ENCODE results near the gene PPP1R27.

Gene PPP1R27

GRCh38 chr17:81834831-81835267 lies at the start of gene PPP1R27:
Gene PPP1R27, minus strand, starts transcription at chr17:81835050. Its CDS starts 97 bp downstream, at chr17:81834953.
- no peak for DNase-seq (ENCODE audit: low read depth)

GRCh38 chr17:81884520-81884919 lies 49.7 kb upstream of the PPP1R27 start:
- DNase-seq (ENCODE audit: low read depth) = no peak

DNA sequence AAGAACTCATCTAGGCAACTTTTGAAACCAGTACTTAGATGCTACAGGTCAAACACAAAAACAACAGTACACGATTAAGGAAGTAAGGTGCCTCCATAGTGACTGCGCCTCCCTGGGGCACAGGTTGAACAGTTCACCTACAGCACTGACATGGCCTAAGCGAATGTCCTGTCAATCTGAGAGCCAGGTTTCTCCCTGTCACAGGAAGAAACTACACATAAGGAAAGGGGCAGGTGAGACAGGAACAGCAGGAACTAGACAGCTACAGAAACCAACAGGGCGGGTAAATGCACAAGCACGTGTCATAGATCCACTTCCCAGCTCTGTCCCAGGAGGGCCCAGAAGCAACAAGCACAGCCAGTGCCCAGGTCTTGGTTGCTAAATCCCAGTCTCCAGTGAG lies 44.3 kb upstream of the PPP1R27 start:
- no peak for DNase-seq (ENCODE audit: low read depth)

GRCh38 chr17:81878294-81878693 lies 43.4 kb upstream of the PPP1R27 start:
- DNase-seq (ENCODE audit: low read depth) = no peak

DNA sequence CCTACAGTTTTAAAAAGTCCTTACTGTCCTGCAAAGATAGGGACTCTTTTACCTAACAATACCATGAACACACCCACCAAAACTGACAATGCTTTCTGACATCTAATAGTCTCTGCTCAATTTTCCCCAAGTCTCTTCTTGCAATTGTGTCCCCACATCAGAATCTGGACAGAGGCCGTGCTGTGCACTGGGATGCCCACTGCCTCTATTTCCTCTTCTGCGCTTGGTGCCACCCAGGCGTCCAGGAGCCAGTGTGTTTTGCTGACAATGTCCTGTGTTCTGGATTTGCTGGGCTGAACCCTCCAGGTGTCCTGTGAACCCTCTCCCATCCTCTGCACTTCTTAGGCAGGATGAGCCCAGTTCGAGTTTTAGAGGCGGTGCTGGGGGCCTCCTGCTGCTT lies 42.7 kb upstream of the PPP1R27 start:
- no peak for DNase-seq (ENCODE audit: low read depth)

- DNase-seq (ENCODE audit: low read depth) = peak; percentile 95
These were observed 36.8 kb upstream of the PPP1R27 start for GRCh38 chr17:81871387-81872230.

GRCh38 chr17:81870981-81871386 lies 36.1 kb upstream of the PPP1R27 start, which contains the start of gene ARHGDIA:
Gene ARHGDIA, minus strand, starts transcription at chr17:81871337. Its CDS starts 1,407 bp downstream, at chr17:81869930.
- no peak for DNase-seq (ENCODE audit: low read depth)

DNA sequence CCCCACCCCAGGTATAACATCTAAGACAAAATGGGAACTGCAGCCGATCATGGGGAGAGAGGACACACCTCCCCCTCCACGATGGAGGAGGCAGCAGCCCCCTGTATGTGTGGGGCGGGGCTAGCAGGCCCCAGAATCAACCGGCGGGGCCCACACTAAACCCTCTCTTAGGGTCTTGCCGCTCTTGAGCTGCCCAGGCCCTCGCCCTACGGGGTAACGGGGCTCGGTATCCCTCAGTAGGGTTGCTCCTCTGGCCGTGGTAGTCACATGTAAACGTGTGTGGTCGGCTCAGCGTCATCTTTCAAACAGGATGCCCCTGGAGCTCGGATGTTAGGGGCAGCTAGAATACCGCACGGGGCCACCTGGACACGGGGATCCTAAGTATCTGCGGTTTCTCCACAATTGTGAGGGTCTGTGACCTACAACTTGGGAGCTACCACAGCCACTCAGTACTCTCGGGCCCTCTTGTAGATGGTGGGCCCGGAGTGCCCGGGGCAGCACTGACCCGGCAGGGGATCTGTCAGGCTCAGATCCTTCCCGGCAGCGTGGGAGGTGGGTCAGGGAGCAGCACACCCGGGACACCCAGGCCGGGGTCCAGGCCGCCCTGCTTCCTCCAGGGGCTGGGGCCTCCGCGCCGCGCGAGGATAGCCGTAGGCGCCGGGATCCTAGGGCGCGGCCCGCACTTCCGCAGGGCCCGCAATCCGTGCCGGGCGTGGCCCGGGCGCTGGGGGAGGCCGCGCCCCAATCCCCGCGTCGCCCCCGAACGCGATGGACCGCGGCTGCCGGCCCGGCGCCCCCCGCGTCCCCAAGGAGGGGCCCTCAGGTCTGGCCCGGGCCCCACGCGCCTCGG lies 35.5 kb upstream of the PPP1R27 start:
- no peak for DNase-seq (ENCODE audit: low read depth)

DNA sequence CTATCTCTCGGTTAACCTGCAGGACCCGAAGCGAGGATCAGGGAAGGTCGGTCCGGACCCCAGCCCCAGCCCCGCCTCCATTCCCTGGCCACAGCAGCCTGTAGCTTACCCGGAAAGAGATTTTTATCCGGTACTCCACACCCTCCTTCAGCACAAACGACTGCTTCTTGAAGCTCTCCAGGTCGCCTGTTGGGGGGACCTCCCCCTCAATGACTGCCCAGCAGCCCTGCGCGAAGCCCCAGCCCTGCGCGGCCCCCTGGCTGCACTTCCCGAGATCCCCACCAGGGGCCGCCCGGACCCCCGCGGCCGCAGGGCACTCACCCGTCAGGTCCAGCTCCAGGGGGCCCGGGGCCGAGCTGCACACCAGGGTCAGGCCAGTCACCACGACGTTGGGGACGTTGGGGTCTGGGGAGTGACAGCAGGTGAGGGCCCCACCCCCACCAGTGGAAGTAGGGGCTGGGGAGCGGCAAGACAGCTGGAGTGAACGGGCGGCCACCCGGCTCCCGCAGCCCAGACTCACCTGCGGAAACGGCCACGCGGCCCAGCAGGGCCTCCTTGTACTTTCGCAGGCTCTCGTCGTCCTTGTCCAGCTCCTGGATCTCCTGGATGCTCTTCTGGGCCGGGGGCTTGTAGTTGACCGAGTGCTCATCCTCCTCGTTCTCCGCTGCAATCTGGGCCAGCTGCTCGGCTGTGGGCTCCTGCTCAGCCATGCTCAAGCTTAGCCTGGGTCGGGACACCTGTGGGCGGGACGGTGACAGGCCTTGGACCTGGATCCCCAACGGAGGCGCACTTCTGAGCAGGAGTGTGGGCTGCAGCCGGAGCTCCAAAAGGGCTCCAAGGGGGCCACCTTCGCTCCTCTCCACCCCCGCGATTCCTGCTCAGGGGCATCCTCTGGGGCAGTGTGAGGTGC lies 34.6 kb upstream of the PPP1R27 start:
- no peak for DNase-seq (ENCODE audit: low read depth)

DNA sequence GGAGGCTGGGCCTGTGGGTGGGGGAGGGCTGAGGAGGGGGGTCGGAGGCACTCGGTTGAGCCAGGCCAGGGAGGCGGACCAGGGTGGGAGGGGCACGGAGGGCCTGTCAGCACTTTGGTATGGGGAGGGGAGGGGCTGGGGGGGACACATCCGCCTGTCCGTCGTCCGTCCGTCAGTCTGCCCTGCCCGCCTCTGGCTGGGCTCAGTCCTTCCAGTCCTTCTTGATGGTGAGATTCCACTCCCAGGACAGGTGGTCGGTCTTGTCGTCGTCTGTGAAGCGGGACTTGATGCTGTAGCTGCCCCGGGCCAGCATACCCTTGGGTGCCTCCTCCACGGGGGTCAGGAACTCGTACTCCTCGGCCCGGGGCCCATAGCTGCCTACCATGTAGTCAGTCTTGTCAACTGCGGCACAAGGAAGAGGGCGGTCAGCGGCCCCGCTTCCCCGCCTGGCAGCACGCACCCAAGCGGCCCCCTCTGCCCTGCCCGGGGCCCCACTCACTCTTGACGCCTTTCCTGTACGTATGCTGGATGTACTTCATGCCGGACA lies 33.9 kb upstream of the PPP1R27 start:
- DNase-seq (ENCODE audit: low read depth) = no peak

DNA sequence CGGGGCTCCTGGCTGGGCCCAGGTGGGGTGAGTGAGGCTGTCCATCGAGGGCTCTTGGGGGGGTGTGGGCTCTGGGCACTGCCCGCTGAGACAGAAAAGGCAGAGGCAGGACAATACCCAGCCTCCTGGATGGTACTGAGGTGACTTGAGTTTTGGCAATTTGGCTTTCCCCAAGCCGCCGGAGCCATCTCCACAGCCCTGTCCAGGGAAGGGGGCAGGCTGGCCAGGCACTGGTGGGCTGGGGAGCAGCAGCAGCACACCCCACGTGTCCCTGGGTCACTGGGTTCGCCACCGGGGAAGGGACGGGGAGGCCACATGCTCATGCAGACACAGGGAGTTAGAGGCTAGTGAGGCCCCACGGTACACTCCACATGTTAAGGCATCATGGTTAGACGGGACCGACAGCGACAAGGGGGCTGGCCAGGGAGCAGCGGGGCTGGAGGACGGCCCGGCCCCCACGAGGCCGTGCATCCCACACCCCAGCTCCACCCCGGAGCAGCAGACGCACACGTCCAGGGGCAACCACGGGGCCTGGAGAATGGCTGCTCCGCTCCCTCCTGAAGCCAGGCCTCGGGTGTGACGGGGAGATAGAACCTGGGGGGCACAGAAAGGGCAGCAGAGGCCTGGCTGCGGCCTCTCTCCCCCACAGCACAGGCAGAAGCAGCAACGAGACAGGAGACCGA lies 33.3 kb upstream of the PPP1R27 start:
- DNase-seq (ENCODE audit: low read depth) = no peak

- no peak for DNase-seq (ENCODE audit: low read depth)
These were observed 32.5 kb upstream of the PPP1R27 start for GRCh38 chr17:81867170-81867990.

DNA sequence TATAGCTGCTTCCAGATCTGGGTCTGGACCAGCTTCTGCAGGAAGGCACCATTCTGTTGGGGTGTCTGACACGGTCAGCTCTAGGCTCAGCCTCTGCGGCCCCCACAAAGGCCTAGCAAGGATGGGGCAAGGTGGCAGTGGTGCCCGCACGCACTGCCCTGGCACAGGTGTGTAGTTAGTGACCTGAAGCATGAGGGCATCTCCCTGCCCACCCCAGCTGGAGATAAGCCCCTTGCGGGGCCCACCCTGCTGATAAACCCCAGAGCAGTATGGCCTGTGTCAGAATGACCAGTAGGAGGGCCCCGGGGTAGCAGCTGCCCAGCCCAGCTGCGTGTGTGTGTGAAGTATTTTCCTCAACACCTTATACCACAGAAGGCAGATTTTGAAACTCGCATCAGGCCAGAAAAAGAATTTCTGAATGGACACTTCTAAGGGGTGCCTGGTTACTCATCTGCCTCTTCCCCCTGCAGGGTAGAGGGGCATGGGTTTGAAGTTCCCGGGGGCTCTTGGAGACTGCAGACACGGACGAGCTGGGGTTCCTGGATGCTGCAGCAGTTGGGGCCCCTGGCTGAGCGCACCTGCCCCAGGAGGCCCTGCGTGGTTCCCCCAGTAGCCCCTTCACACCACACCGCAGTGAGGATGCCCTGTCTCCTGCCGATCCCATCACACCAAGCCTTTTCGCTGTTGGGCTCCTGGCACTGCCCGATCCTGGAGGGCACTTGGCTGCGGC lies 31.8 kb upstream of the PPP1R27 start:
- no peak for DNase-seq (ENCODE audit: low read depth)

- no peak for DNase-seq (ENCODE audit: low read depth)
These were observed 31.0 kb upstream of the PPP1R27 start for GRCh38 chr17:81865733-81866439.

DNA sequence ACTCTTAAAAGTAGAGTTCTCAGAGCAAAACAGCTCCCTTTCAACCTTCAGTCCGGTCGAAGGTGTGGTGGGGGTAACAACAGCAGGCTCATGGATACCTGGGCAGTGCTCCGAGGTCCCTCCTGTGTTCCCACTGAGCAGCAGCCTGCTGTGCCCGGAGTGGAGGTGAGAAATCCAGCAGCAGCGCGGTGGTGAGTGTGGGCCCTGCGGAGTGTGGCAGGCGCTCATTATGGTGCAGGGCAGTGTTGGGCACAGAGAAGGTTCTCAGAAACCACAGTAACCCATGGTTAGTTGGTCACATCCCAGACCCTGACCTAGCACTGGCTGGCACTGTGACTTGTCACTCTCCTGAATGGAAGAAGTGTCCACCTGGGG lies 30.5 kb upstream of the PPP1R27 start:
- DNase-seq (ENCODE audit: low read depth) = no peak

DNA sequence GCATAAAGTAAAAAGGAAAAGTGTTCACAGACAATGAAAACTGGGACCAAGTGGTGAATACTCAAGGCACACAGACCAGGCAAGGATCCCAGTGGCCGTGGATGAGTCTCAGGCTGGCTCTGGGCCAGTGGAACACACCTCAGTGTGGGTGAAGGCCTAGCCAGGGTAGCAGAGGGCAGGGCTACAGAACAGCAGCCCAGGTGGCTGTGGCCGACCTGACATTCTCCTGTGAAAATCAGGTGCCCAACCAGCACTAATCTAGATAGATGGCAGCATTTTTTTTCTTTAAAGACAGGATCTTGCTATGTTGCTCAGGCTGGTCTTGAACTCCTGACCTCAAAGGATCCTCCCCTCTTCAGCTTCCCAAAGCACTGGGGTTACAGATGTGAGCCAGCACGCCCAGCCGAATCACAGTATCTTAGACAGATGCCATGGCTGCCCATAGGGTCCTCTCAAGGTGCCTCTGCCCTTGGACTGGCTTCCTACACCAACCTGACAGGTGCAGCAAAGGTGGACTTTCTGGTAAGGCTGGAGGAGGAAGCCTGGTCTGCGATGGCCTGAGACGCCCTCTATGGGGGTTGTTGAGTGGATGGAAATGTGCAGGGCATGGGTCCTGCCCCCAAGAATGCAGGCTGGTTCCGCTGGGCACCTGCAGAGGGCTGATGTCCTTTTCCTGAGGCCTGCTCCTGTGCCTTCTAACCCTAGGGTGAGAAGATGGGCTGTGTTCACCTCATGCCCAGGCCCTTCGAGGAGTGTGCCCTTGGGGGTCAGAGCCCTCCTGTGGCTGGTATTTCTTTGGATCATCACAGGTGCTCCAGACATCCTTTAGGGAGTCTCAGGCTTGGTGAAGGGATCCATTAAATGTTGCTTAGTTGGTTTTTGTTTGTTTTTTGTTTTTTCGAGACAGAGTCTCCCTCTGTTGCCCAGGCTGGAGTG lies 29.3 kb upstream of the PPP1R27 start:
- DNase-seq (ENCODE audit: low read depth) = no peak

DNA sequence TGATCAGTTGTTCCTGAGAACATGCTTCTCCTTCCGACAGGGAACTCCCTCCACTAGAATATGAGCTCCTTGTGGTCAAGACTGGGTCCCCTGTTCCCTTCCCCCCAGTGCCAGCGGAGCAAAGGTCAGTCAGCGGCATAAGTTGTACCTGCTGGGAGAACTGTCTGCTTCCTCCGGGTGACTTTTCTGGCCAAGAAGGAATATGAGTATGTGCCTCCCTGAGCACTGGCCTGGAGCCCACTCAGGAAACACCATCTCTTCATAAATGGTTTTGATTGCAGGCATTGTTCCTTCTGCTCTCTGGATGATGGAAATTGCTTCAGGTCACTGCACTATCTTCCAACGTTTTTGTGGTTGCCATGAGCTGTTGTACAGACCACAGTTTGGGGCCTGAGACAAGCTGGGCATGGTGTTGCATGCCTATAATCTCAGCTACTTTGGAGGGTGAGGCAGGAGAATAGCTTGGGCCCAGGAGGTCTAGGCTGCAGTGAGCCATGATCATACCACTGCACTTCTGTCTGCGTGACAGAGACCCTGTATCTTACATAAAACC lies 28.3 kb upstream of the PPP1R27 start:
- no peak for DNase-seq (ENCODE audit: low read depth)
